ENCODE results near the gene FMR1NB. TPM values are rescaled to one million over a fixed set of nuclear protein-coding genes. Genes with fewer than 3 reads are reported as not detected.

Gene FMR1NB
- total and polyA plus RNA-seq, 9 of the 15 experiments (the other 6 are each of a cell fraction or from before 2014, with no cell fraction given) = 2.3 to 13.2 (median 5.1) TPM

DNA sequence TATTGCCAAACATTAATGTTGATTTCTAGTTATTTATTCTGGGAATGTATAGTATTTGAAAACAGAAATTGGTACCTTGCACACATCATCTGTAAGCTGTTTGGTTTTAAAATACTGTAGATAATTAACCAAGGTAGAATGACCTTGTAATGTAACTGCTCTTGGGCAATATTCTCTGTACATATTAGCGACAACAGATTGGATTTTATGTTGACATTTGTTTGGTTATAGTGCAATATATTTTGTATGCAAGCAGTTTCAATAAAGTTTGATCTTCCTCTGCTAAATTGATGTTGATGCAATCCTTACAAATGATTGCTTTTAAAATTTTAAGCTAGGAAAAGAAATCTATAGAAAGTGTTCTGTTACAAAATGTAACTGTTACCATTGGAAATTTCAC, 30.8 kb upstream of the FMR1NB start:
- DNase-seq (ENCODE audit: extremely low read depth in 1 of 4, low spot score in 3 of 4) = no peak

DNA sequence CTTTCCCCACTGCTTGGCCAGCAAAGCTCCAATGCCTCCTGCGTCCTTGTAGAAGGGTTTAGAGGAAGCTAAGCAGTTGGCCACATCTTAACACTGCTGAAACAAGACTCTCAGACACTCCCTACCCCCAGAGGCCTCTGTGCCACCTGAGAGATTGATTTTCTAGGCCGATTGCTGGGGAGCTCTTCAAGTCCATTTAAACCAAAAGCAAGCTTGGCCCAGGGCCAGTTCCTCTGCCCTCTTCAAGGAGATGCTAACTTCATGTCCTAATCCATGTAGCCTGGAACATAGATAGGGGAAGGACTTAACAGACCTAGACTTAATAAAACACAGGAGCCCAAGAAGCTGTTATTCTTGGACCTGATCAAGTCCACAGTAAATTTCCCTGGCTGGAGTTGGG, 27.2 kb upstream of the FMR1NB start:
- in situ Hi-C loops (cut with MboI) (no loop called here), intact Hi-C loops (cut with micrococcal nuclease) (no loop called here)
- Histone ChIP-seq H3K4me1 (replicated peaks in 1 of 2; ENCODE audit: control insufficient read depth in 2 of 2, insufficient read depth in 2 of 2, low read length in 2 of 2) (no peaks in the 10 kb centered on the region), H3K9me3 (replicated peaks; ENCODE audit: control insufficient read depth, insufficient read depth, low read depth, low read length) (no peaks in the 10 kb centered on the region), H3K4me2 (ENCODE audit: insufficient read depth, low read length) (no peak overlapping the region), H3K9ac (ENCODE audit: insufficient read depth in 1 of 2, low read depth in 2 of 2, low read length in 2 of 2) (no peak overlapping the region), H3K4me3 (no peak overlapping the region), H3K79me2 (ENCODE audit: control insufficient read depth, insufficient read depth, low read length) (no peaks in the 10 kb centered on the region), H3K36me3 (ENCODE audit: control insufficient read depth, insufficient read depth, low read length) (0 out of 3 replicates have a peak, but pooled peaks cover 3% of the 10 kb centered on the region), H4K20me1 (replicated peaks; ENCODE audit: control insufficient read depth, insufficient read depth, low read length) (no peaks in the 10 kb centered on the region), H3K27me3 (ENCODE audit: control insufficient read depth in 2 of 2, insufficient read depth in 2 of 2, low read length in 2 of 2) (no peaks in the 10 kb centered on the region), H3K27ac (ENCODE audit: extremely low read depth, low read depth, low read length) (no peak overlapping the region), H3K9me1 (ENCODE audit: control insufficient read depth, insufficient read depth, low read length) (no peaks in the 10 kb centered on the region), H2AFZ (ENCODE audit: low read depth, low read length) (no peak overlapping the region)
- ChIA-PET CTCF (ENCODE audit: low intra/inter-chr PET ratio) (no interaction called here), POLR2A (no interaction called here)
- FAIRE-seq = no peak
- DNase-seq (ENCODE audit: extremely low read depth in 1 of 4, low spot score in 3 of 4) = no peak
- TF ChIP-seq USF1 (CRISPR knock-in tag; IDR thresholded peaks at IDR 0.05) (no peak), PRDM10 (IDR thresholded peaks at IDR 0.05; ENCODE audit: partially characterized antibody) (no peak), SMARCA5 (IDR thresholded peaks at IDR 0.05) (no peak), SPI1 (IDR thresholded peaks at IDR 0.05; ENCODE audit: borderline replicate concordance, low read depth, low read length) (no peak), C11orf30 (IDR thresholded peaks at IDR 0.05; ENCODE audit: low read depth) (no peak)
- no TSS peak for BruUV-seq (replicated peaks)
- no peak for ATAC-seq
- WGBS (ENCODE audit: insufficient coverage, low coverage, missing lambda C conversion rate) = 0% methylated on average over 1 of the region's 2 CpGs

More for the DNA sequence above, 30.8 kb upstream of the FMR1NB start:
- no peaks in the 10 kb centered on the region for H3K9me3 ChIP-seq (replicated peaks; ENCODE audit: control insufficient read depth, insufficient read depth, low read depth, low read length)
- 80% methylated on average over 1 of the region's 1 CpG for WGBS (ENCODE audit: insufficient coverage, low coverage, missing lambda C conversion rate)
- H3K79me2 ChIP-seq (ENCODE audit: control insufficient read depth, insufficient read depth, low read length) = no peaks in the 10 kb centered on the region
- no peaks in the 10 kb centered on the region for H3K9me1 ChIP-seq (ENCODE audit: control insufficient read depth, insufficient read depth, low read length)
- H3K4me3 ChIP-seq = no peak overlapping the region
- in situ Hi-C loops (cut with MboI) (no loop called here), intact Hi-C loops (cut with micrococcal nuclease) (no loop called here)
- H3K4me1 ChIP-seq (replicated peaks in 1 of 2; ENCODE audit: control insufficient read depth in 2 of 2, insufficient read depth in 2 of 2, low read length in 2 of 2) = no peaks in the 10 kb centered on the region
- peaks cover 26% of the 10 kb centered on the region; the same call in 1 of the 3 replicates for H3K36me3 ChIP-seq (ENCODE audit: control insufficient read depth, insufficient read depth, low read length)
- no peak for TF ChIP-seq ZNF76 (CRISPR knock-in tag; IDR thresholded peaks at IDR 0.05; ENCODE audit: borderline replicate concordance)
- TF ChIP-seq HOXB6 (CRISPR knock-in tag; IDR thresholded peaks at IDR 0.05; ENCODE audit: borderline replicate concordance) = no peak
- TF ChIP-seq SUPT5H (IDR thresholded peaks at IDR 0.05) = no peak
- TF ChIP-seq NR2C1 (IDR thresholded peaks at IDR 0.05) = no peak
- no peak for TF ChIP-seq NR2C1 (tag; IDR thresholded peaks at IDR 0.05)
- TF ChIP-seq ZBTB8A (IDR thresholded peaks at IDR 0.05; ENCODE audit: partially characterized antibody) = no peak
- no peak overlapping the region for H3K27ac ChIP-seq (ENCODE audit: extremely low read depth, low read depth, low read length)
- H3K9ac ChIP-seq (ENCODE audit: insufficient read depth in 1 of 2, low read depth in 2 of 2, low read length in 2 of 2) = no peak overlapping the region
- ChIA-PET CTCF (ENCODE audit: low intra/inter-chr PET ratio) (no interaction called here), POLR2A (no interaction called here)
- no peak for ATAC-seq
- H2AFZ ChIP-seq (ENCODE audit: low read depth, low read length) = no peak overlapping the region
- H3K4me2 ChIP-seq (ENCODE audit: insufficient read depth, low read length) = no peak overlapping the region
- BruUV-seq (replicated peaks) = no TSS peak
- no peaks in the 10 kb centered on the region for H4K20me1 ChIP-seq (replicated peaks; ENCODE audit: control insufficient read depth, insufficient read depth, low read length)
- no peak for FAIRE-seq
- H3K27me3 ChIP-seq (ENCODE audit: control insufficient read depth in 2 of 2, insufficient read depth in 2 of 2, low read length in 2 of 2) = no peaks in the 10 kb centered on the region
